ENCODE measurements around the gene LIPJ.

The LIPJ gene

DNA sequence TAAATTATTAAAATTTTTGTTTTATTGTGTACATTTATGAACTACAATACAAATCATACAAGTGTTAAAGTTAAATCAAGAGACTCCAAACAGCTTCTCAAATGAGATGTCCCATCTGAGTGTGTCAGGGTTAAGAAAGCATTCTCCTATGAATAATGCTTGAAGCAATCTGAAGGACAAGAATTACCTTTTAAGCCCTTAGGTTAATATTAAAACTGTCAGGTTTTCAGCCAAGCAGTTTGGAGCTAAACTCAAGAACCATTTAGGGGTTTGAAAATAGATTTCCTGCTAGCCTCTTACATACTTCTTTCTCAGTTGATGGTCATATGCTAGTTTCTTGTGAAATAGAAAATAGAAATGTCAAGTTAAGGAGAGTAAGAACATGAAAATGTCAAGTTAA is 38.3 kb downstream of the LIPJ start:
- H3K36me3 ChIP-seq (ENCODE audit: low read length), result no peaks in the 10 kb centered on the region
- H3K9me3 ChIP-seq (ENCODE audit: insufficient read depth, low read length), result no peaks in the 10 kb centered on the region
- TF ChIP-seq EZH2phosphoT487 (conservative IDR thresholded peaks at IDR 0.05; ENCODE audit: low read length), result no peak
- TF ChIP-seq, protein P1, sequence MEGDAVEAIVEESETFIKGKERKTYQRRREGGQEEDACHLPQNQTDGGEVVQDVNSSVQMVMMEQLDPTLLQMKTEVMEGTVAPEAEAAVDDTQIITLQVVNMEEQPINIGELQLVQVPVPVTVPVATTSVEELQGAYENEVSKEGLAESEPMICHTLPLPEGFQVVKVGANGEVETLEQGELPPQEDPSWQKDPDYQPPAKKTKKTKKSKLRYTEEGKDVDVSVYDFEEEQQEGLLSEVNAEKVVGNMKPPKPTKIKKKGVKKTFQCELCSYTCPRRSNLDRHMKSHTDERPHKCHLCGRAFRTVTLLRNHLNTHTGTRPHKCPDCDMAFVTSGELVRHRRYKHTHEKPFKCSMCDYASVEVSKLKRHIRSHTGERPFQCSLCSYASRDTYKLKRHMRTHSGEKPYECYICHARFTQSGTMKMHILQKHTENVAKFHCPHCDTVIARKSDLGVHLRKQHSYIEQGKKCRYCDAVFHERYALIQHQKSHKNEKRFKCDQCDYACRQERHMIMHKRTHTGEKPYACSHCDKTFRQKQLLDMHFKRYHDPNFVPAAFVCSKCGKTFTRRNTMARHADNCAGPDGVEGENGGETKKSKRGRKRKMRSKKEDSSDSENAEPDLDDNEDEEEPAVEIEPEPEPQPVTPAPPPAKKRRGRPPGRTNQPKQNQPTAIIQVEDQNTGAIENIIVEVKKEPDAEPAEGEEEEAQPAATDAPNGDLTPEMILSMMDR (IDR thresholded peaks at IDR 0.05; ENCODE audit: insufficient read depth, low read length, poor library complexity, severe bottlenecking), result no peak
- H3K9me2 ChIP-seq (replicated peaks; ENCODE audit: insufficient read depth, low read length), result no peaks in the 10 kb centered on the region
- H2AFZ ChIP-seq (ENCODE audit: low read depth, low read length, severe bottlenecking), result no peak overlapping the region
- no peaks in the 10 kb centered on the region for H3K79me2 ChIP-seq (ENCODE audit: insufficient read depth, low read length)
- H3K27me3 ChIP-seq (ENCODE audit: low read length), result no peaks in the 10 kb centered on the region
- no peak overlapping the region for H3K4me2 ChIP-seq (ENCODE audit: low read depth, low read length, poor library complexity, severe bottlenecking)
- H3F3A ChIP-seq (ENCODE audit: insufficient read depth), result no peaks in the 10 kb centered on the region
- no peak overlapping the region for H3K9ac ChIP-seq (ENCODE audit: low read length)
- no peak overlapping the region for H3K4me3 ChIP-seq (ENCODE audit: insufficient read depth, low read length, poor library complexity, severe bottlenecking)
- H3K27ac ChIP-seq (ENCODE audit: low read depth, low read length), result no peak overlapping the region
- no peaks in the 10 kb centered on the region for H4K20me1 ChIP-seq (ENCODE audit: low read depth, low read length)

DNA sequence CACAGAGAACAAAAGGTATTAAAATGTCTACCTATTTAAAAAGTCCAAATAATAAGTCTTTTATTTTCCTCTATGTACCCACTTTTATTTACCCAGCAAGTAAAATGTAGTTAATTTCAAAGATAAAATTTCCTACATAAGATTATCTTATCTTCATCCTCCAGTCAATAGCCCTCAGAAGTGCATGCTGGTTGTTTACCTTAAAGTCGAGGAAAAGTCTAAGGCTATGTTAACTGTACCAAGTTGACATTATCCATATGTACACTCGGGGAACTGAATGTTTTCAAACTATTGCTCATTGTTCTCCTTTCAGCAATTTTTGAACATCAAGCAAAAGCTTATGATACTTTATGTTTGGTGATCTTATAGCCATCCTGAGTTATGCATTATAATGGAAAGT is 53.6 kb downstream of the LIPJ start:
- no peaks in the 10 kb centered on the region for H3K9me3 ChIP-seq (ENCODE audit: insufficient read depth, low read length)
- H3K79me2 ChIP-seq (ENCODE audit: insufficient read depth, low read length), result no peaks in the 10 kb centered on the region
- no peaks in the 10 kb centered on the region for H3K27me3 ChIP-seq (ENCODE audit: low read length)
- H3F3A ChIP-seq (ENCODE audit: insufficient read depth), result no peaks in the 10 kb centered on the region
- H3K27ac ChIP-seq (ENCODE audit: low read depth, low read length), result no peak overlapping the region
- TF ChIP-seq, protein P1 (IDR thresholded peaks at IDR 0.05; ENCODE audit: insufficient read depth, low read length, poor library complexity, severe bottlenecking), result no peak
- TF ChIP-seq EZH2phosphoT487 (conservative IDR thresholded peaks at IDR 0.05; ENCODE audit: low read length), result no peak
- no peak overlapping the region for H3K4me3 ChIP-seq (ENCODE audit: insufficient read depth, low read length, poor library complexity, severe bottlenecking)
- no peaks in the 10 kb centered on the region for H4K20me1 ChIP-seq (ENCODE audit: low read depth, low read length)
- no peaks in the 10 kb centered on the region for H3K9me2 ChIP-seq (replicated peaks; ENCODE audit: insufficient read depth, low read length)
- no peak overlapping the region for H3K9ac ChIP-seq (ENCODE audit: low read length)
- H2AFZ ChIP-seq (ENCODE audit: low read depth, low read length, severe bottlenecking), result no peak overlapping the region
- H3K4me2 ChIP-seq (ENCODE audit: low read depth, low read length, poor library complexity, severe bottlenecking), result no peak overlapping the region
- H3K36me3 ChIP-seq (ENCODE audit: low read length), result no peaks in the 10 kb centered on the region

DNA sequence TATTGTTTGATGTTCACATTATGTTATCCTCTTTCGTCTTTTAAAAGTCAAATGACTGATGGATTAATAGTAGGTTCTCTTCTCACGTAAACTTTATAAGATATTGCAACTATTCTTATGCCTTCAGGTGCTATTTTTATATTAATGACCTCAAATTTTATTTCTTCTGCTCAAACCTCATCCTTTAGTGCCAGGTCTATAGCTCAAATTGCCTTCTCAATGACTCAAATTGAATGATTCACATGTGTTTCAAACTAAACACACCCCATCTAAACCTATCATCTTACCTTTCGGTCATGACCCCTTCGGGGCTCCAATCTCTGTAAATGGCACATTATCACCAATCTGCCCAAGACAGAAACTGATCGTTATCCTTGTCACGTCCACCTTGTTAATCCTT is 55.6 kb downstream of the LIPJ start:
- H4K20me1 ChIP-seq (ENCODE audit: low read depth, low read length), result no peaks in the 10 kb centered on the region
- no peak overlapping the region for H3K9ac ChIP-seq (ENCODE audit: low read length)
- no peak overlapping the region for H3K4me3 ChIP-seq (ENCODE audit: insufficient read depth, low read length, poor library complexity, severe bottlenecking)
- no peaks in the 10 kb centered on the region for H3K27me3 ChIP-seq (ENCODE audit: low read length)
- H3F3A ChIP-seq (ENCODE audit: insufficient read depth), result no peaks in the 10 kb centered on the region
- TF ChIP-seq EZH2phosphoT487 (conservative IDR thresholded peaks at IDR 0.05; ENCODE audit: low read length), result no peak
- TF ChIP-seq, protein P1 (IDR thresholded peaks at IDR 0.05; ENCODE audit: insufficient read depth, low read length, poor library complexity, severe bottlenecking), result no peak
- H3K9me2 ChIP-seq (replicated peaks; ENCODE audit: insufficient read depth, low read length), result no peaks in the 10 kb centered on the region
- H3K79me2 ChIP-seq (ENCODE audit: insufficient read depth, low read length), result no peaks in the 10 kb centered on the region
- H2AFZ ChIP-seq (ENCODE audit: low read depth, low read length, severe bottlenecking), result no peak overlapping the region
- no peak overlapping the region for H3K4me2 ChIP-seq (ENCODE audit: low read depth, low read length, poor library complexity, severe bottlenecking)
- no peaks in the 10 kb centered on the region for H3K36me3 ChIP-seq (ENCODE audit: low read length)
- H3K27ac ChIP-seq (ENCODE audit: low read depth, low read length), result no peak overlapping the region
- no peaks in the 10 kb centered on the region for H3K9me3 ChIP-seq (ENCODE audit: insufficient read depth, low read length)
